ACC112 (cell line): ENCODE measurements around the gene TTLL12.

Experiments
- H2AFZ ChIP-seq: fragments of 200-600 bp; sonication (generic); one replicate; pipeline ENCODE4 v1.6.0; 2017; ENCODE audit warnings: antibody characterized with exemption, low read length; ENCODE audit not compliant: unreplicated experiment
- H3K27ac ChIP-seq: fragments of 200-600 bp; sonication (generic); 2 replicates; pipeline ENCODE4 v1.5.1; 2014; ENCODE audit warnings: low read depth, mild to moderate bottlenecking, antibody characterized with exemption, low read length, moderate library complexity
- H3K27me3 ChIP-seq: fragments of 200-600 bp; sonication (generic); 2 replicates; pipeline ENCODE4 v1.6.1; 2014; ENCODE audit warnings: mild to moderate bottlenecking, antibody characterized with exemption, low read length, moderate library complexity, mixed read lengths; ENCODE audit not compliant: insufficient read depth
- H3K36me3 ChIP-seq: fragments of 200-600 bp; sonication (generic); 2 replicates; pipeline ENCODE4 v1.6.1; 2016; ENCODE audit warnings: mild to moderate bottlenecking, antibody characterized with exemption, low read length, moderate library complexity, mixed read lengths; ENCODE audit not compliant: insufficient read depth
- H3K4me1 ChIP-seq: fragments of 200-600 bp; sonication (generic); one replicate; pipeline ENCODE4 v1.6.1; 2016; ENCODE audit warnings: low read length, mixed read lengths; ENCODE audit not compliant: insufficient read depth, unreplicated experiment, control insufficient read depth
- H3K4me3 ChIP-seq: fragments of 200-600 bp; sonication (generic); 2 replicates; pipeline ENCODE4 v1.5.1; 2014; ENCODE audit warnings: mild to moderate bottlenecking, low read depth, low read length
- H3K79me2 ChIP-seq: fragments of 200-600 bp; sonication (generic); one replicate; pipeline ENCODE4 v1.6.0; 2016; ENCODE audit warnings: low read length; ENCODE audit not compliant: control insufficient read depth, unreplicated experiment, insufficient read depth

The TTLL12 gene

GRCh38 chr22:43213051-43213450 is 26.1 kb upstream of the TTLL12 start:
- Histone ChIP-seq H3K79me2 (no peaks in the 10 kb centered on the region), H3K4me1 (no peaks in the 10 kb centered on the region), H3K4me3 (no peak overlapping the region), H3K27ac (no peak overlapping the region), H3K27me3 (no peaks in the 10 kb centered on the region), H3K36me3 (no peaks in the 10 kb centered on the region), H2AFZ (no peak overlapping the region)

- no peak overlapping the region for H3K4me3 ChIP-seq
- H3K27me3 ChIP-seq: no peaks in the 10 kb centered on the region
- H3K27ac ChIP-seq: no peak overlapping the region
- H2AFZ ChIP-seq: no peak overlapping the region
- no peaks in the 10 kb centered on the region for H3K79me2 ChIP-seq
- H3K4me1 ChIP-seq: no peaks in the 10 kb centered on the region
- H3K36me3 ChIP-seq: no peaks in the 10 kb centered on the region
These were observed 25.6 kb upstream of the TTLL12 start for GRCh38 chr22:43212434-43212952.

- no peaks in the 10 kb centered on the region for H3K36me3 ChIP-seq
- H3K4me1 ChIP-seq: no peaks in the 10 kb centered on the region
- H2AFZ ChIP-seq: no peak overlapping the region
- no peaks in the 10 kb centered on the region for H3K27me3 ChIP-seq
- no peaks in the 10 kb centered on the region for H3K79me2 ChIP-seq
- H3K4me3 ChIP-seq: no peak overlapping the region
- no peak overlapping the region for H3K27ac ChIP-seq
These were observed 25.1 kb upstream of the TTLL12 start for GRCh38 chr22:43211941-43212433.

GRCh38 chr22:43210631-43211515 is 23.9 kb upstream of the TTLL12 start:
- H3K27me3 ChIP-seq: no peaks in the 10 kb centered on the region
- no peaks in the 10 kb centered on the region for H3K79me2 ChIP-seq
- H2AFZ ChIP-seq: no peak overlapping the region
- no peaks in the 10 kb centered on the region for H3K4me1 ChIP-seq
- no peak overlapping the region for H3K4me3 ChIP-seq
- no peaks in the 10 kb centered on the region for H3K36me3 ChIP-seq
- no peak overlapping the region for H3K27ac ChIP-seq

- Histone ChIP-seq H3K36me3 (no peaks in the 10 kb centered on the region), H2AFZ (no peak overlapping the region), H3K27ac (no peak overlapping the region), H3K27me3 (no peaks in the 10 kb centered on the region), H3K4me1 (no peaks in the 10 kb centered on the region), H3K4me3 (no peak overlapping the region), H3K79me2 (no peaks in the 10 kb centered on the region)
These were observed 23.0 kb upstream of the TTLL12 start for GRCh38 chr22:43209971-43210370.

GRCh38 chr22:43209523-43209890 is 22.6 kb upstream of the TTLL12 start:
- Histone ChIP-seq H3K79me2 (no peaks in the 10 kb centered on the region), H2AFZ (no peak overlapping the region), H3K4me3 (no peak overlapping the region), H3K4me1 (no peaks in the 10 kb centered on the region), H3K27me3 (no peaks in the 10 kb centered on the region), H3K36me3 (no peaks in the 10 kb centered on the region), H3K27ac (no peak overlapping the region)

- Histone ChIP-seq H3K27ac (no peak overlapping the region), H3K36me3 (no peaks in the 10 kb centered on the region), H3K79me2 (no peaks in the 10 kb centered on the region), H3K4me1 (no peaks in the 10 kb centered on the region), H3K27me3 (no peaks in the 10 kb centered on the region), H3K4me3 (no peak overlapping the region), H2AFZ (no peak overlapping the region)
These were observed 22.0 kb upstream of the TTLL12 start for GRCh38 chr22:43208703-43209522.

GRCh38 chr22:43207849-43208702 is 21.1 kb upstream of the TTLL12 start:
- H3K79me2 ChIP-seq: no peaks in the 10 kb centered on the region
- no peak overlapping the region for H3K27ac ChIP-seq
- no peak overlapping the region for H2AFZ ChIP-seq
- H3K4me1 ChIP-seq: no peaks in the 10 kb centered on the region
- H3K4me3 ChIP-seq: no peak overlapping the region
- no peaks in the 10 kb centered on the region for H3K36me3 ChIP-seq
- no peaks in the 10 kb centered on the region for H3K27me3 ChIP-seq

GRCh38 chr22:43207386-43207785 is 20.5 kb upstream of the TTLL12 start:
- Histone ChIP-seq H3K27ac (no peak overlapping the region), H2AFZ (no peak overlapping the region), H3K79me2 (no peaks in the 10 kb centered on the region), H3K4me1 (no peaks in the 10 kb centered on the region), H3K27me3 (no peaks in the 10 kb centered on the region), H3K36me3 (no peaks in the 10 kb centered on the region), H3K4me3 (no peak overlapping the region)

- H3K4me1 ChIP-seq: no peaks in the 10 kb centered on the region
- no peaks in the 10 kb centered on the region for H3K27me3 ChIP-seq
- H3K4me3 ChIP-seq: no peak overlapping the region
- H2AFZ ChIP-seq: no peak overlapping the region
- H3K79me2 ChIP-seq: no peaks in the 10 kb centered on the region
- H3K36me3 ChIP-seq: no peaks in the 10 kb centered on the region
- H3K27ac ChIP-seq: no peak overlapping the region
These were observed 19.7 kb upstream of the TTLL12 start for GRCh38 chr22:43206509-43207161.
